NCI-H774 (cell line): Measurements from ENCODE around the gene AFAP1L2.
"Not testable (repeated sequence)": the region's sequence is repeated elsewhere in the genome, so short reads cannot be mapped to it uniquely, and the experiment has no call there.

Experiments used
- DNase-seq: peaks from one replicate; lab custom pipeline; 2025; lab: John Stamatoyannopoulos, UW

AFAP1L2 gene

DNA sequence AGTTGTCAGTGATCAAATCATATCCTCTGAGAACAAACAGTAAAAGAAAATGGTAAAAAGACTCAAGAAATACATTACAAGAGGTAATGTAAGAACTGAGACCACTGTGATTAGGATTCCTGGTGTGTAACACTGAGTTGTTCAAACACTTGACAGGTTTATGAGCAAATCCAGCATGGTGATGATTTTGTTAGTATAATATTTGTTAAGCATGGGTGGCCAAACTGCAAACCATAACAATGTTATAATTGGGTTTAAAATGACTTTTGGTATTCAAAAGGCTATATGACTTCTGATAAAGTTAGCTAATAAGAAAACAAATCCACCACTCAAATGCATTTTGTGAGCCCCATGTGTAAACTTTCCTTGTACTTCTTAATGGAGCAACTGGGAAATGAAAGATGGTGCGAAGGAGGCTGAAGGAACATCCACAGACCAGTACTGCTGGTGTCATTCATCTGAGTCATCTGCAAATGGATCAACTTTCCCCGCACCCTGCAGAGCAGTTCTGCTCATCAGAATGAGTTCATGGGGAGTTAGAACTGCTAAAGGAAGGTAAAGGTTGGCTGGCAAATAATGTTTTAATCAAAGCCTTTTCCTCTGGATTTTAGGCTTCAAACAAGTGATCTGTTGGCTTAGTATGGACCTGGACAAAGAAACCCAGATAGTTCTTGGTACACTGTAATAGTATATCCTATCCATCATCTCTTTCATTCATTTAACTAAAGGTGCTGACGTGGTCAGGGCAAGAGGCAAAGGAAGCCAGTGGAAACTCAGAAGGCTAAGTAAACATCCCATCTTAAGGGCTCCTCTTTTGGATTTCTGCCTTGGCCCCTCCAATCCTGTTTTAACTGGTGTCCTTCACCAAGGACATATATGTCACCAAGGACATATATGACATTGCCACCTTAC, 45.0 kb downstream of the AFAP1L2 start:
- no peak for DNase-seq

DNA sequence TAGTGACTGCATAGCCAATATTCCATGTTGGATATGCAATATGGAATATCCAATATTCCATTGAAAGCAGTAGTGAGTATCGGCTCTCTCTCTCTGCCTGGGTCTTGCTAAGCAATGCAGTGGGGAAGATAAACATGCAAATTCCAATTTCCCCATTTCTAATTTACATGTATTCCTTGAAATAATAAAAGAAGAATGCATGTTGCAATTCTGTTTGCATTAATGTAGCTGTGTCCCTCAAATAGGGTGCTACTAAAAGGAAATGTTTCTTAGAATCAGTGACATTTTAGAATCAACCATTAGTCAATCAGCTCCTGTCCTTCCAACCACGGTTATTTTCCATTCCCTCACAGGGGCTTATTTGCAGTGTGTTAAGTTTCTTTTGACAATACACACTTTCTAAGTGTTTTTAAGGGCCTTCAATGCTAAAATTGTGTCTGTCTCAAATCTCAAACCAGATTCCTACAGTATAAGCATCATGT, 46.7 kb downstream of the AFAP1L2 start:
- DNase-seq: no peak

DNA sequence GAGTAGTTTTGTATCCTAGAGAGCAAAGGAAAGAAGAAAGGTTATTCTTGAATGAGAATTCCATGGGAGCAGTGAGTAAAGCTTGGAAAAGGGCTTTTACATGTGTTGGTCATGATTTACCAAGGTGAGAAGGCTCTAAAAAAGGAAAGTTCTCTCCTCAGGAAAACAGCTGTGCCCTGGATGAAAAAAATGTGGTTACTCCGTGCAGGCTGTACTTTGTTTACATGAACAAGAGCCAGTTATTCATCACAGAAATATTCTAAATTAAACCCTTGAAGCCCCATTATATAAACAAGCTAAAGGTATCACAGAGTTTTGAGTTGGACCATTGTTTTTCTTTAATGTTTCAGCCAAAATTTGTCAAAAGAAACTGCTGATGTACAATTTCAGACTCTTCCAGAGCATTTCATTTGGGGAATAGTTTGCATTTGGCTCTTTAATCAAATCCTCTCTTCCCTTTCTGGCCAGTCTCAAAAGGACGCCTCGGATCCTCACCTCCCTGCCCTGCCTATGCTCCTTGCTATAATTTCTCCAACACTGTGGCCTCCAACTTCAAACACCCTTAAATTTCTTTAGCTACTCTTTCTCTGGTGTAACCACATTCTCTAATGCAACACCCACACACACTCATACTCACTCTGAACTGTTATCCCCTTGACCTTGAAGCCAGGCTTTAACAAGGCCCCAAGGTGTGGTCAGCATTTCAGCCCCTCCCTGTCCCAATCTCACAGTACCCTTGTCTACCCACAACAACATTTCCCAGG, 47.4 kb downstream of the AFAP1L2 start:
- DNase-seq: no peak

DNA sequence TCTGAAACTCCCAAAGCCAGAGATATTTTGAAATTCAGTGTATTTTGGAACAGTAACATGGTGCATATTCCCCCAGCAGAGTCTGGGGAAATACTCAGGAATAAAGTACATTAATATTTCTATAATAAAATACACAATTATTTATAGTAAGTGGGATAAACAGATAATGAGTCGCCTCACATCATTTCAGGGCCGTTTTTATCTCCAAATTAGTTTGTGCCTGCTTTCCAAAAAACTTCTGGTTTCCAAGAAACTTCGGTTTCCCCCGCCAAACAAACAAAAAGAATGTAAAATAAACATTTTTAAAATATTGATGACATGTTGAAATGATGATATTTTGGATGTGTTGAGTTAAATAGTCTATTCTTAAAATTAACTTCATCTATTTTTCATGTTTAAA, 48.2 kb downstream of the AFAP1L2 start:
- no peak for DNase-seq

DNA sequence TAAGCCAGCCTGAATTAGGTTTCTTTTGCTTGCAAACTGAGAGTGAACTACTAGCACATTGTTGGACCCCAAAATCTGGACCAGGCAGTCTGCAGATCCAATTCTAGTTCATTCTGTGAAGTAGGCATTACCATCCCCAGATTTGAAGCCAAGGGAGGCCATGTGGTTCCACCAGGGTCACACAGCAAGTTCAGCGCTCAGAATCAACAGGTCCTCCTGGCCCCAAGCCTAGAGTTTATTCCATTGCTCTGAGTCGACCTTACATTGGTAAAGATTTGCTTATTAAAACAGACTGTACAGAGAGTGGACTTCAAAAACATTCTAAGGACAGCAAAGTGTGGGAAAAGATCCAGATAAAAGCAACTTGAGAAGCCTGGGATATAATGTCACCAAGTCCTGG, 50.9 kb downstream of the AFAP1L2 start:
- DNase-seq: no peak

DNA sequence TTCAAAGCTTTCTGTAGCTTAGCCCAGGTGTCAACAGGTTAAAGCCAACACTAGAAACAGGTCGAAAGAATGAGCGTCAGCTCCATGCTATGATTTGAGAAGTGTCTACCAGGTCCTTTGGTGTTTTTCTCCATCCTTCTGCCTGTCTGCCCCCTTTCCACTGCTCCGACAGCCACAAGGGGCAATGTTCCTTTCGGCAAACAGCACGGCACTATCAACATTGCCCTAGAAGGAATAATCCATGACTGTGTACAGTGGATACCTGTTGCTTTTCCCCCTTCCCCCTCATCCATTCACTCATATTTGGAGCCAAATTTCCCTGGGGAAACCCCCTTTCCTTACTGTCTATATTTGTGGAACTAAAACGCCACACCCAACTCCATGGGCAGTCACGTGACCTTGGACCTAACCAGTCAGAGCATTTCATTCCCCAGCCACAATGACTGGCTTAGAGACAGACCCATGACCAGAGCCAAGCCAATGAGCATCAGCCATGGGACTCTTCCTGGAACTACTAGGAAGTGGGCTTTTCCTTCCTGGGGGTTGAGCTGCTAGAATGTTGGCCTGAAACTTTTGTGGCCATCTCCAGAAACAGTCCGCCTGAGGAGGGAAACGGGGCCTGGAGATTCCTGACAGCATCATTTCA, 51.5 kb downstream of the AFAP1L2 start:
- DNase-seq: no peak

DNA sequence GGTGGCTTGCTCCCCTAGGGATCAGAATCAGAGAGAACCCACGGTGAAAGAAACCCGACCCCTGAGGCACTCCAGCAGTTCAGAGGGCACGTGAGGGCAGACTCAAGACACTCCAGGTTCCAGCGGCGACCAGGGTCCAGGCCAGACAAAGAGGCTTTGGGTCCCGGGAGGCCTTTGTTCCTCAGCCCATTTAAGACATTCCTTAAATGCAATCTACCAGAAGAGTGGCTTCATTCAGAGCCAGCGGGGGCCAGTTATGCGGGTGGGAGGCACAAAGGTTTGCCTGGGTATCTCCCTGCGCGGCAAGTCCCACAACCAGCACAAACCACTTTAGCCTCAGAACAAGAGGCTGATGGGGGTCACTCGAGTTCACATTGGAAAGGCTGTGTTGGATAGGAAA, 53.6 kb downstream of the AFAP1L2 start:
- no peak for DNase-seq

DNA sequence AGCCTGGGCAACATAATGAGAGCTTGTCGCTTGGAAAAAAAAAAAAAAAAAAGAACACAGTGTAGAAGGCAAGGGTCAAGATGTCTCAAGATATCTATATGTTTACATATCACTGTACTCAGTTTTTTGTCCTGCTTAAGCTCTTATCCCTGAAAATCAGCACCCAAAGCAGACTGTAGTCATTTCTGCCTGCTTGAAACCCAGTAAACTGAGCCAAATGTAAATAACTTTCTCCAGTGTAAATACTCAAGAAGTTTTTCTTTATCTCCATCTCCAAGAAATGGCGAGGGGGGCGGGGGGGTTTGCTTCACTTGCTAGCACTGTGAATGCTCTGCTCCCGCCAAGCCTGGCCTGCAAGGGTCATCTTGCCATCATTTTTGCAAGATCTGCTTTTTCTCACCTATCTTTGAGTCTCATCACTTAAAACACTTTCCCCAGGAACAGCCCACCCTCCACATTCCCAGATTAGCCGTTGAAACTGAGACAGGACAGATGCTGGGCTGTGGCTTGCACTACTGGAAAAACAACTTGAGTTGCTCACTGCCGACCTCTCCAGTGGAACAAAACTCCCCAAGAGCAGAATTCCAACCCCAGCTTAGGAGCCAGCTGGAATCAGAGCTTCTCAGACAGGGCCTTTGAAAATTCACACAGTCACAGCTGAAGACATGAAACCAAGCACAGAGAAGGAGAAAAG, 54.6 kb downstream of the AFAP1L2 start:
- DNase-seq: no peak

DNA sequence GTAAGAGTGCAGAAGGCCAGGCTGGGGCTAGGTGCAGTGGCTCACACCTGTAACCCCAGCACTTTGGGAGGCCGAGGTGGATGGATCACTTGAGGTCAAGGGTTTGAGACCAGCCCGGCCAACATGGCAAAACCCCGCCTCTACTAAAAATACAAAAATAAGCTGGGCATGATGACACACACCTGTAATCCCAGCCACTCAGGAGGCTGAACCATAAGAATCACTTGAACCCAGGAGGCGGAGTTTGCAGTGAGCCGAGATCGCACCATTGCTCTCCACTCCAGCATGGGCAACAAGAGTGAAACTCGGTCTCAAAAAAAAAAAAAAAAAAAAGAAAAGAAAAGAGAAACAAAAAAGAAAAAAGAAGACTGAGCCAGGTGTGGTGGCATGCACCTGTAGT, 55.2 kb downstream of the AFAP1L2 start:
- DNase-seq: not testable (repeated sequence)

DNA sequence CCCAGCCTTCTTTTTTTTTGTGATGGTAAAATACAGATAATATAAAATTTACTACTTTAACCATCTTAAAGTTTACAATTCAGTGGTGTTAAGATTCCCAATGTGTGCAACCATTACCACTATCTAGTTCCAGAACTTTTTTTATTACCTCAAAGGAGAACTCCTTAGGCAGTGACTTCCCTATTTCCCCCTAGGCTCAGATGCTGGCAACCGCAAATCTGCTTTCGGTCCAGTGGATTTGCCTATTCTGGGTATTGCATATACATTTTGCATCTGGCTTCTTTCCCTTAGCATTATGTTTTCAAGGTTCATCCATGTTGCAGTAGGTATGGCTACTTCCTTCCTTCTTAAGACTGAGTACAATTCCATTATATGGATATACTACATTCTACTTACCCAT, 56.5 kb downstream of the AFAP1L2 start:
- DNase-seq: no peak

DNA sequence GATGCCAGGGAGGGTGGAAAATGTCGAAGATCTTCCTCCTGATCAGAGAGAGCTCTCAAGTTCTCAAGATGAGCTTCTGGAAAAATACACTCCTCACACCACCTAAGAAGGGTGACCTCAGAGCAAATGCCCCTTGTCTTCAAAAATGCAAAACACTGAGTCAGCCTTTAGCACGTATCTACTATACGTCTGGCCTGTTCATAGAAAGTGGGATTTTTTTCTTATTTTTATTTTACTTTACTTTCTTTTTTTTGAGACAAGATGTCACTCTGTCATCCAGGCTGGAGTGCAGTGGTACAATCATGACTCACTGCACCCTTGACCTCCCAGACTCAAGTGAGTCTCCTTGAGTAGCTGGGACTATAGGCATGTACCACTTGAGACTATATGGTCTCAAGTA, 57.1 kb downstream of the AFAP1L2 start:
- no peak for DNase-seq

DNA sequence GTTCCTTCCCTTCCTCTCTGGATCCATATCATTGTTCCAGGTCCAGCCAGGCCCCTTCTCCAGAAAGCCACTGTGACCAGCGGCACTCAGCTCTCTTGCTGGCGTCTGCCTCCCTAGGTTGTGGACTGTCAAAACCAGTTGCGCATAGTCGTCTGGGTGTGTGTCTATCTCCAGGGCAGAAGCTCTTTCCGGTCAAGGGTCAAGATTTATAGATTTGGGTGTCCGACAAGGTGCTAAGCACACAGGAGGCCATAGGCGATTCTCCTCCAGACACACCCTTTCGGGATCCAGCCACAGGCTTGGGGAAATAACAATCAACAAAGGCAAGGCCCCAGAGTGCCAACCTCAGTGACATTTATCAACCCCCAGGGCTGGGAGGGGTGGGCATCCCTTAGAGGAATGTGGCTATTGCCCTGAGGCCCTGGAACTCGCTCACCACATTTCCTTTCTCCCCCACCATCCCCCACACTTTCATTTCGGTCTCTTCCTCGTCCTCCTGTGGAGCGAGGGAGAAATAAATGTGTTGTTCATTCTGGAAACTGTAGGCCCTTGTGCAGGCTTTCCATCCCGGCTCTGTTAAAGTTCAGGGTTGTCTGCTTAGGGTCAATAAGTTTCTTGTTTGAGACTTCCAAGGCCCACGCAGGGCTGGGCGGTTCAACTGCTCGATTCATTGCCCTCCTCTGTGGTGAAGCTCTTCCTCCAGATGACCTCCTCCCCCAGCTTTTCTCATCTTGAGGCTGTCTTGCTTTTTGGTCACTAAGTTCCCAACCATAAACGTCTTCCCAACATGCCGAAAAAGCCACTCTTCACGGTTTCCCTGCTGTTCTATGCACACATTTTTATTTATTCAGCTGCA, 57.9 kb downstream of the AFAP1L2 start:
- no peak for DNase-seq

DNA sequence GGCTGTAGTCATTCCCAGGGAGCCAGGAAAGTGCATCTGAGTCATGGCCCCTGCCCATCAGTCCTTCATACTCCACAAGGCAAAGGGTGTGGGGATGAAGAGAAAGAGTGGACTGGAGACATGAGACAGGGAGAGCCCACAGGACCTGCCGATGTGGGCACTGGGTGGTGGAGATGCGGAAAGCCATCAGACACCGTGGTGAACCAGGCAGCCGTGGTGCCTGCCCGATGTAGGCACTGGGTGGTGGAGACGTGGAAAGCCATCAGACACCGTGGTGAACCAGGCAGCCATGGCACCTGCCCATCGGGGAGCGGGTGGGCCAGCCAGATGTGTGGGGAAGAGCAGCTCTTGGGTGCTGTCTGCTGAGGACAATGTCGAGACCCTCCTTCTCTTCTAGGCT, 58.6 kb downstream of the AFAP1L2 start:
- DNase-seq: no peak

DNA sequence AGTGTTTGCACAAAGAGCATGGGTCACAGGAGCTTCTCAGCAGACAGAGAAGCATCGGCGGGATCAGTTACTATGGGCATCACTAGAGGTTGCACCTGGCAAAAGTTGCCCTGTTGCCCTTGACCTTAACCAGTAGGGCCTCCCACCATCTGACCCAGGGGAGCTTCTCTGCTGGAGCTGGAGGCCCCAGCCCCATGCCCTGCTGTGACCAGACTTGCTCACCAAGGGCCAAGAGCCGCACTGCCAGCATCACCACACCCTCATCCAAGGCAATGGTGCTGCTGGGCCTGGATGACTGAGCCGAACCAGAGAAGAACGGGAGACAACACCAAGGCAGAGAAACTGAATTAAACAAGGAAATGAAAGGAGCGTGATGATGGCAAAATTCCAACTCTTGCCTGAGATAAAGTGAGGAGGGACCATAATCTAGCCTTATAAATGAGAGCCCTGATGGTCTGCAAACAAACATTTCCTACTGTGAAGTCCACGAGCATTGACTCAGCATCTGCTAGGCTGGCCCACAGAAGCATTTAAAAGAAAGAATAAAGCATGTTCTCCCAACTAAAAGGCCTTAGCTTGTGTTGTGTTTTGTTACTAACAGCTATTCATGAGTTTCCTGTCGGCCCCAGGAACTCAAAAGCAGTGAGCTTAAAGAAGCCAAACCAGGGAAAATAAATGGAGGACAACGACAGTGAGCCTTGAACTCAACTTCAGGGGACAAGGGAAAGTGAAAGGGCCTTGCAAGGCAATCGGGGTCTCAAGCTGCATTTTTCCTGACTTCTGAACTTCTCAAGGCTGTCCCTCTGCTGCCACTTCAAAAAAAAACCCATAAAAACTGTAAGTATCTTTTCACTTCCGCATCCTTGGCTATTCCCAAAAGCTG, 60.4 kb downstream of the AFAP1L2 start:
- no peak for DNase-seq

DNA sequence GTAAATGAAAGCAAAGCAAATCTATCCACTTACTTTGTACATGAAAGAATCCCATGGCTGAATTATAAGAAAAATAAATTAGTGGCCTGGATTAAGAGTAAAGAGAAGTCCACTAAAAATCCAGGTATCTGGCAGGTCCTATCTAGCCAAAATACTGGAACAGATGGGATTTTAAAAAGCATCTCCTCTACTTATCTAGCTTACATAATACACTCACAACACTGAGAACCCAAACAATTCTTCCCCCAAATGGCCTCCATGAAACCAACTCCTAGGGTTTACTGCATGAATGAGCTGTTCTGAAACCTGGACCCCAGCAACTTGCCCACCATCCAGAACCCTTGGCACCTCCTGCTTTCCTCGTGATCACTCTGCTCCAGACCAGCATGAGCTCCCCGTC, 61.3 kb downstream of the AFAP1L2 start:
- no peak for DNase-seq

DNA sequence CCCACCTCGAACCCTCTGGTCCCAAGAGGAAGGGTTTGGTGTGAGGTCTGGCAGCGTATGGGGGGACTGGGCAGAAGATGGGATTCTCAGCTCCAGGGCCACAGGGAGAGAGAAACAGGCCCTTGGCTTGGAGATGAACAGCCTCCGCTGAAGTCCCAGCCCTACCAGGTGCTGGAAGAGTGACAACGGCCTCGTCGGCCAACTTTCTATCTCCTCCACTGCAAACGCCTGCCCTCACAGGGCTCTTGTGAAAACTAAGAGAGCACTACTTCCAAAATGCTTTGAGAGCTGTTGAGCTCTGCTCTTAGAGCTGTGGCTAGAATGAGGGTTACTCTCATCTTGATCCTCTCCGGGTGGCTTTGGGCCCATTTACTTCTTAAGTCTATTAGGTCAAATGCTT, 63.5 kb downstream of the AFAP1L2 start:
- no peak for DNase-seq

DNA sequence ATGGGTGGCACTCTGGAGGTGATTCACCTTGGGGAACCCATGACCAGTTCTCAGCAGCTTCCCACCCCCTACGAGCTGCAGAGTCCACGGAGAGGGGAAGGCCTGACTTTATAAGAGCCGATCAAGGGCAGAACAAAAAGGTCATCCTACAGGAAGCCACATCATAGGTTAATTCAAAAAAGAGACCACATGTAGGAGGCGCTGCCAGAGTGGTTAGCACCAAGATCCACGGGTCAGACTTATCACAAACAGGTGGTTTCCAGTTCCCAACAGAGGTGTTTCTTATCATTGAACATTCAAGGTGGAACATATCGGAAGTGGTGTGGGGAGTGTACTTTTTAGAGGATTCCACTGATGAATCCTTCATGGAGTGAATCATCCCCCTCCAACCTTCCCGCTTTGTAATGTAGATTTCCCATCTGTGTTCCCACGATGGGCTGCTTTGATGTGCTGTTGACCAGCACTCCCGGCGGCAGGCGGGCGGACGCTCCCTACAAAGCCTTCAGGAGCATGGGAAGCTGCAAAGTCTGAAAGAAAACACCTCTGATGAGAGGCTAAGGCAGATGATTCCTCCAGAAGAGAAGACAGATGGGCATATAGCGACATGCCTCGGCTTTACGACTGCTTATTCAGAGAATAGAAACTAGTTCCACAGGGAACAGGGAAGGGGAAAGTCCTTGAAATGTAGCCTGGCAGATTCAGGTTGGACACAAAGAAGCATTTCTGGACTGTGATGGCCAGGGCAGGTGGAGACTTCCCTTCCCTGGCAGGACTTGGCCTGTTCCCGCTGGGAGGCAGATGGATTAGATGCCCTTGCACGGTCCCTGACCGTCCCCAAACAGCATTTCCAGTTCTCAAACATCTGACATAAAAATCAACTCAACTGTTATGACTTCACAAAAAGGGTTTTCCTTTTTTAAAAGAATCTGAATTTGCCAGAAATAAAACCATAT, 66.5 kb downstream of the AFAP1L2 start:
- DNase-seq: no peak

DNA sequence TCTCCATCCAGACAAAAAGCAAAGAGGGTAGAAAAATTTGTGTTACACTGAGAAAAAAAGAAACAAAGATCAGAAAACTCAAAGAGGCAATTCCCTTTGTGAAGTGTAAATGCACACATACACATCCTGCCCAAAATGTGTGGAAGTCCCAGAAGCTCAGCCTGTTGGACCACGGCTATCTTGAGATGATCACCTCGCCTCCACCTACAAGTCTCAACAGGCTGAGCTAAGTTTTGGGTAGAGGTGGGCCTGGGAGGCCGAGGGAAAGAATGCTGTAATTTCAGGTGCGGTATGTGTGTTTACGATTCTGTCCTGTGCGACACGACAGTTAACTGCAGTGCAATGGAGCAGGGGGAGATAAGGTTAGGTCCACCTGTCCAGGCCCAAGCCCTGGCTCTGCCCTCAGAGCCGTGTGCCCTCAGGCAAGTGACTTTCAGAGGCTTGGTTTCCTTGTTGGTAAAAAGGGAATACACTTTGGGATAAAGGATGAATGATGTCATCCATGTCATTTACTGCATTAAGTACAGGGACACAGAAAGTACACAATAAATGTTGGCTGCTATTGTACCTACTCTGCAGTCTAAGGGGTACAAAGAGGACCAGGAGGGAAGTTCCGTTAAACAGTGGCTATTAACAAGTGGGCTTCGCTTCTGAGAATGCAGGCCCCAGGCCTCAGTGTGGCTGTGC, 67.3 kb downstream of the AFAP1L2 start:
- DNase-seq: no peak
